Mesenchymal stem cell (in vitro differentiated cells and primary cell): ENCODE data around the gene PM20D2.

ENCODE experiments used
- DNase-seq: peaks from one replicate; pipeline ENCODE4 v3.0.0-alpha.2; 2013
- H2AFZ ChIP-seq: one replicate; pipeline ENCODE4 v1.6.1; 2013; ENCODE audit warnings: low read depth, mild to moderate bottlenecking, control low read depth, inconsistent platforms, low read length, moderate library complexity
- H2AK5ac ChIP-seq: 2 replicates; pipeline ENCODE4 v1.6.1; 2013; ENCODE audit warnings: low read length, moderate library complexity, mild to moderate bottlenecking, inconsistent platforms; ENCODE audit not compliant: severe bottlenecking
- H2BK120ac ChIP-seq: one replicate; pipeline ENCODE4 v1.6.1; 2013; ENCODE audit warnings: low read depth, mild to moderate bottlenecking, inconsistent platforms, low read length, moderate library complexity
- H2BK12ac ChIP-seq, 2 experiments: one replicate each; pipeline ENCODE4 v1.6.1; 2013; ENCODE audit warnings: inconsistent platforms in 2 of 2, low read length in 2 of 2, mild to moderate bottlenecking in 2 of 2, moderate library complexity in 2 of 2, control low read depth in 1 of 2
- H2BK15ac ChIP-seq: one replicate; pipeline ENCODE4 v1.6.1; 2013; ENCODE audit warnings: mild to moderate bottlenecking, low read depth, inconsistent platforms; ENCODE audit not compliant: poor library complexity, severe bottlenecking
- H2BK5ac ChIP-seq: 2 replicates; pipeline ENCODE4 v1.6.1; 2013; ENCODE audit warnings: low read depth, mild to moderate bottlenecking, low read length, control low read depth, inconsistent platforms; ENCODE audit not compliant: poor library complexity, severe bottlenecking
- H3K14ac ChIP-seq, 2 experiments: one replicate each; pipeline ENCODE4 v1.6.1; 2013; ENCODE audit warnings: inconsistent platforms in 2 of 2, low read length in 2 of 2, control low read depth in 1 of 2, mild to moderate bottlenecking in 1 of 2, moderate library complexity in 1 of 2
- H3K18ac ChIP-seq, 2 experiments: one replicate each; pipeline ENCODE4 v1.6.1; 2013; ENCODE audit warnings: inconsistent platforms in 2 of 2, low read length in 2 of 2, control low read depth in 1 of 2, low read depth in 1 of 2, mild to moderate bottlenecking in 1 of 2
- H3K23ac ChIP-seq, 2 experiments: one replicate each; pipeline ENCODE4 v1.6.1; 2013; ENCODE audit warnings: inconsistent platforms in 2 of 2, low read length in 2 of 2, mild to moderate bottlenecking in 2 of 2, moderate library complexity in 2 of 2, control low read depth in 1 of 2
- H3K27ac ChIP-seq: 2 replicates; pipeline ENCODE4 v1.5.1; 2013; ENCODE audit warnings: mild to moderate bottlenecking, moderate library complexity, low read length, control low read depth, inconsistent platforms; ENCODE audit not compliant: poor library complexity, severe bottlenecking
- H3K27me3 ChIP-seq, 2 experiments: 2 replicates each; pipeline versions ENCODE4 v1.6.1 to v1.7.0; 2013; ENCODE audit warnings: low read length in 2 of 2, mild to moderate bottlenecking in 2 of 2, moderate library complexity in 2 of 2, control low read depth in 1 of 2, inconsistent platforms in 1 of 2; ENCODE audit not compliant: control insufficient read depth in 1 of 2, insufficient read depth in 1 of 2
- H3K36me3 ChIP-seq, 2 experiments: 2 replicates each; pipeline versions ENCODE4 v1.6.1 to v1.7.0; 2013; ENCODE audit warnings: low read length in 2 of 2, control low read depth in 1 of 2, inconsistent platforms in 1 of 2, low read depth in 1 of 2, mild to moderate bottlenecking in 1 of 2; ENCODE audit not compliant: insufficient read depth in 2 of 2, control insufficient read depth in 1 of 2
- H3K4ac ChIP-seq, 2 experiments: one replicate each; pipeline ENCODE4 v1.6.1; 2013; ENCODE audit warnings: inconsistent platforms in 2 of 2, low read length in 2 of 2, mild to moderate bottlenecking in 2 of 2, moderate library complexity in 2 of 2, control low read depth in 1 of 2, low read depth in 1 of 2
- H3K4me1 ChIP-seq: 2 replicates; pipeline ENCODE4 v1.6.1; 2013; ENCODE audit warnings: low read depth, low read length, control low read depth; ENCODE audit not compliant: control insufficient read depth, insufficient read depth
- H3K4me2 ChIP-seq: 2 replicates; pipeline ENCODE4 v1.6.1; 2013; ENCODE audit warnings: low read length, mild to moderate bottlenecking, inconsistent platforms; ENCODE audit not compliant: poor library complexity, severe bottlenecking
- H3K4me3 ChIP-seq, 2 experiments: 2 replicates each; pipeline versions ENCODE4 v1.5.1 to v1.7.0; 2013; ENCODE audit warnings: low read length in 2 of 2, mild to moderate bottlenecking in 2 of 2, control low read depth in 1 of 2, low read depth in 1 of 2; ENCODE audit not compliant: insufficient read depth in 1 of 2
- H3K79me1 ChIP-seq: replicated peaks from 2 replicates; pipeline ENCODE4 v1.6.1; 2013; ENCODE audit warnings: mild to moderate bottlenecking, control low read depth, low read length, inconsistent platforms; ENCODE audit not compliant: poor library complexity, severe bottlenecking
- H3K9ac ChIP-seq: 2 replicates; pipeline ENCODE4 v1.7.0; 2013; ENCODE audit warnings: mild to moderate bottlenecking, low read length, moderate library complexity
- H3K9me3 ChIP-seq: 2 replicates; pipeline ENCODE4 v1.7.0; 2013; ENCODE audit warnings: mild to moderate bottlenecking, low read length; ENCODE audit not compliant: control insufficient read depth
- H4K8ac ChIP-seq: one replicate; pipeline ENCODE4 v1.6.1; 2013; ENCODE audit warnings: inconsistent platforms, mild to moderate bottlenecking, low read length, moderate library complexity
- H4K91ac ChIP-seq: one replicate; pipeline ENCODE4 v1.6.1; 2013; ENCODE audit warnings: mild to moderate bottlenecking, low read length, inconsistent platforms
- WGBS: methylation state at CpG from one replicate; pipeline ENCODE4 v1.1.7; 2013; ENCODE audit warnings: mixed read lengths; 5-methylcytosine and 5-hydroxymethylcytosine counted together

PM20D2 gene

DNA sequence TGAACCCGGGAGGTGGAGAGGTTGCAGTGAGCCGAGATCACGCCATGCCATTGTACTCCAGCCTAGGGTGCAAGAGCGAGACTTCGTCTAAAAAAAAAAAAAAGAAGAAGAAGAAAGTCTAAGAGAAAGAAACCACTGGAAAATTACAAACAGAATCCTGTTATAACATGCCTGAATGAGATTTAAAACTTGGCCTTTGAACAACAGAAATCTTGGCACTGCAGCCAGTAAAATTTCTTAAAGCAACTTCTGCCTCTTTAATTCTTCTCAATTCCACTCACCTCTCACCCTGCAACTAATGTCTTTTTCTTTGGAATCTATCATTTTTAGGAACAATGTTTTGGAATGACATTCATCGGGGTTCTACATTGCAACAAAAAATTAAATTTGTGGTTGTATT lies 26.3 kb downstream of the PM20D2 start:
- no peak overlapping the region for H3K4me3 ChIP-seq
- no peaks in the 10 kb centered on the region for H3K79me1 ChIP-seq
- no peaks in the 10 kb centered on the region for H3K27me3 ChIP-seq
- H3K4ac ChIP-seq, result no peak overlapping the region
- H2BK15ac ChIP-seq, result no peak overlapping the region
- 100% methylated on average over 2 of the region's 6 CpGs for WGBS
- no peaks in the 10 kb centered on the region for H3K4me1 ChIP-seq
- H2AFZ ChIP-seq, result no peak overlapping the region
- H3K18ac ChIP-seq, result no peak overlapping the region
- no peaks in the 10 kb centered on the region for H3K9me3 ChIP-seq
- H2BK5ac ChIP-seq, result no peak overlapping the region
- no peak overlapping the region for H2AK5ac ChIP-seq
- H4K91ac ChIP-seq, result no peak overlapping the region
- no peak overlapping the region for H4K8ac ChIP-seq
- no peak overlapping the region for H3K23ac ChIP-seq
- H2BK12ac ChIP-seq, result no peak overlapping the region
- H3K4me2 ChIP-seq, result no peak overlapping the region
- H2BK120ac ChIP-seq, result no peak overlapping the region
- H3K9ac ChIP-seq, result no peak overlapping the region
- no peak overlapping the region for H3K27ac ChIP-seq
- DNase-seq, result no peak
- H3K36me3 ChIP-seq, result no peaks in the 10 kb centered on the region
- no peak overlapping the region for H3K14ac ChIP-seq

GRCh38 chr6:89173634-89174033 lies 27.8 kb downstream of the PM20D2 start:
- H3K27me3 ChIP-seq, result no peaks in the 10 kb centered on the region
- no peak overlapping the region for H2AK5ac ChIP-seq
- no peak overlapping the region for H2AFZ ChIP-seq
- WGBS, result 83% methylated on average over 2 of the region's 4 CpGs
- no peak overlapping the region for H3K9ac ChIP-seq
- H4K91ac ChIP-seq, result no peak overlapping the region
- H3K4me1 ChIP-seq, result no peaks in the 10 kb centered on the region
- no peak for DNase-seq
- no peak overlapping the region for H2BK15ac ChIP-seq
- H3K4ac ChIP-seq, result no peak overlapping the region
- no peak overlapping the region for H3K27ac ChIP-seq
- H3K9me3 ChIP-seq, result no peaks in the 10 kb centered on the region
- no peak overlapping the region for H2BK120ac ChIP-seq
- H3K4me2 ChIP-seq, result no peak overlapping the region
- no peak overlapping the region for H3K23ac ChIP-seq
- H2BK5ac ChIP-seq, result no peak overlapping the region
- no peak overlapping the region for H3K18ac ChIP-seq
- no peaks in the 10 kb centered on the region for H3K79me1 ChIP-seq
- H3K4me3 ChIP-seq, result no peak overlapping the region
- H2BK12ac ChIP-seq, result no peak overlapping the region
- no peaks in the 10 kb centered on the region for H3K36me3 ChIP-seq
- H4K8ac ChIP-seq, result no peak overlapping the region
- no peak overlapping the region for H3K14ac ChIP-seq

DNA sequence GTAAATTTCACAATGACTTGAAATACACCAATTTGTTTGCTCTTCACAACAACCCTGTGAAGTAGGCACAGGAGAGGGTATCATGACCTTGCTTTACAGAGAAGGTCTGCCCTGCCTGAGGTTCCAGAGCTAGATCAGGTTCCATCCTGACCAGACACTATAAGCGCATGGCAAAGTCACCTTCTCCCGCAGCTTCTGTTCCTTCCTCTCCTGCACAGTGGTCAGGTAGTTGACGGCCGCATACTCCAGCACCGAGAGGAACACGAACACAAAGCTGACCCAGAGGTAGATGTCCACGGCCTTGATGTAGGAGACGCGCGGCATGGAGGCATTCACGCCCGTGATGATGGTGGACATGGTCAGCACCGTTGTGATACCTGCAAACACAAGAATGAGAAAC lies 34.3 kb downstream of the PM20D2 start:
- WGBS, result 95% methylated on average over 13 of the region's 13 CpGs

DNA sequence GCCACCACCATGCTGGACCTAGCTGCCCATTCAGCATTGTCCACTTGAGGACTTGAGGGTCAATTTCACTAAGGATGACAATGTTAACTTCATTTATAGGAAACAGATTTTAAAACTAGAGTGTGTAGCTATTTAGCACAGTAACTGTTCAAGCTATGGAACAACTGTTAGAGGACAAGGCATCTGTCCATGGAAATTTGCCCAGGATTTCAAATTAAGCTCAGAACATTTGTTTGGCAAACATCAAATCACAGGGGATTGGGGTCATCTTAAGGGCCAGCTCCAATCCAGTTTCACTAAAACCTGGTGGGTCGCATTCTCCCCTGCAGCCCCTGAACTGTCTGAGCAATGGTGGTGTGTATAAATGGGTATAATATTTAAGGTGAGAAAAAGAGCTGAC lies 35.1 kb downstream of the PM20D2 start:
- H3K79me1 ChIP-seq, result no peaks in the 10 kb centered on the region
- 80% methylated on average over 1 of the region's 1 CpG for WGBS
- no peak overlapping the region for H3K27ac ChIP-seq
- no peak overlapping the region for H3K9ac ChIP-seq
- H4K91ac ChIP-seq, result no peak overlapping the region
- no peak overlapping the region for H2AFZ ChIP-seq
- peaks cover 20 to 22% of the 10 kb centered on the region in 2 experiments for H3K27me3 ChIP-seq
- no peaks in the 10 kb centered on the region for H3K36me3 ChIP-seq
- H3K4me3 ChIP-seq, result no peak overlapping the region
- no peaks in the 10 kb centered on the region for H3K9me3 ChIP-seq
- no peak overlapping the region for H2BK5ac ChIP-seq
- no peak overlapping the region for H2BK12ac ChIP-seq
- H2BK120ac ChIP-seq, result no peak overlapping the region
- no peak overlapping the region for H3K4me2 ChIP-seq
- no peak overlapping the region for H3K18ac ChIP-seq
- no peaks in the 10 kb centered on the region for H3K4me1 ChIP-seq
- DNase-seq, result no peak
- no peak overlapping the region for H2BK15ac ChIP-seq
- no peak overlapping the region for H3K14ac ChIP-seq
- no peak overlapping the region for H3K4ac ChIP-seq
- no peak overlapping the region for H2AK5ac ChIP-seq
- no peak overlapping the region for H3K23ac ChIP-seq
- H4K8ac ChIP-seq, result no peak overlapping the region

More for the DNA sequence above, 34.3 kb downstream of the PM20D2 start:
- no peak overlapping the region for H2BK5ac ChIP-seq
- H4K91ac ChIP-seq, result no peak overlapping the region
- peaks cover 16% of the 10 kb centered on the region in 2 experiments for H3K27me3 ChIP-seq
- H2BK120ac ChIP-seq, result no peak overlapping the region
- H3K27ac ChIP-seq, result no peak overlapping the region
- H3K18ac ChIP-seq, result no peak overlapping the region
- H4K8ac ChIP-seq, result no peak overlapping the region
- H3K9ac ChIP-seq, result no peak overlapping the region
- DNase-seq, result no peak
- no peak overlapping the region for H2AFZ ChIP-seq
- no peak overlapping the region for H2AK5ac ChIP-seq
- no peak overlapping the region for H3K4me3 ChIP-seq
- no peak overlapping the region for H3K4ac ChIP-seq
- no peaks in the 10 kb centered on the region for H3K9me3 ChIP-seq
- no peaks in the 10 kb centered on the region for H3K79me1 ChIP-seq
- no peak overlapping the region for H3K23ac ChIP-seq
- H3K4me2 ChIP-seq, result no peak overlapping the region
- H2BK12ac ChIP-seq, result no peak overlapping the region
- no peaks in the 10 kb centered on the region for H3K4me1 ChIP-seq
- no peak overlapping the region for H3K14ac ChIP-seq
- no peaks in the 10 kb centered on the region for H3K36me3 ChIP-seq
- H2BK15ac ChIP-seq, result no peak overlapping the region
